PFSK-1 (cell line): ENCODE measurements around the gene SHBG.

Experiments used
- FOXP2 ChIP-seq: optimal IDR thresholded peaks from 2 replicates; pipeline ENCODE3; 2011; ENCODE audit warnings: borderline replicate concordance, control low read depth, inconsistent platforms; ENCODE audit not compliant: insufficient read depth; ENCODE audit errors: extremely low read length, extremely low read depth
- POLR2AphosphoS5 ChIP-seq: IDR thresholded peaks from 2 replicates; pipeline ENCODE4 v1.6.1; 2012; ENCODE audit warnings: low read depth, mild to moderate bottlenecking, control low read depth, low read length, moderate library complexity
- REST ChIP-seq, 2 experiments: IDR thresholded peaks; 2 replicates each; pipeline versions ENCODE4 v1.6.1 to v1.8.0; 2011 to 2012; ENCODE audit warnings: low read depth in 2 of 2, low read length in 2 of 2, control low read depth in 1 of 2, inconsistent platforms in 1 of 2, mild to moderate bottlenecking in 1 of 2, moderate library complexity in 1 of 2; ENCODE audit not compliant: insufficient read depth in 1 of 2
- SIN3A ChIP-seq: IDR thresholded peaks from 2 replicates; pipeline ENCODE4 v1.6.1; 2012; ENCODE audit warnings: mild to moderate bottlenecking, low read length, moderate library complexity, borderline replicate concordance; ENCODE audit not compliant: insufficient read depth
- TAF1 ChIP-seq: IDR thresholded peaks from 2 replicates; pipeline ENCODE4 v1.6.1; 2012; ENCODE audit warnings: low read length, control low read depth, borderline replicate concordance; ENCODE audit not compliant: insufficient read depth

GRCh38 chr17:7631398-7632380 lies 1.8 kb downstream of the SHBG start:
- TF ChIP-seq POLR2AphosphoS5 (no peak), TAF1 (no peak), REST (IDR thresholded peaks at IDR 0.05; ENCODE audit: insufficient read depth in 1 of 2, low read depth in 2 of 2, low read length in 2 of 2) (no peak), SIN3A (no peak), FOXP2 (no peak)
